Mucosa of gallbladder (tissue), 1 donor: ENCODE results near the gene NRCAM. TPM values are rescaled to one million over a fixed set of nuclear protein-coding genes. Genes with fewer than 3 reads are reported as not detected.
"Not testable (repeated sequence)": the region's sequence is repeated elsewhere in the genome, so short reads cannot be mapped to it uniquely, and the experiment has no call there.

Experiments used
- DNase-seq: peaks from one replicate; pipeline ENCODE4 v3.0.0-alpha.2; 2020; ENCODE audit warnings: low spot score
- total RNA-seq: library from RNA; stranded (reverse); gene quantifications from one replicate; pipeline ENCODE4 v1.2.1, GENCODE V29; 2021
- donor health status: DM: no; HTN: no; CAD: no.

NRCAM gene
- 38.2 TPM for total RNA-seq

GRCh38 chr7:108455998-108456677 lies at the start of gene NRCAM:
NRCAM (minus strand) TSS chr7:108456436; CDS start chr7:108240064, 216,372 bp downstream.
- DNase-seq, result peak; percentile 40

GRCh38 chr7:108504576-108504975 lies 48.3 kb upstream of the NRCAM start:
- not testable (repeated sequence) for DNase-seq

GRCh38 chr7:108503112-108504026 lies 47.1 kb upstream of the NRCAM start:
- DNase-seq, result no peak

- no peak for DNase-seq
These were observed 43.3 kb upstream of the NRCAM start for GRCh38 chr7:108499566-108499965.

- DNase-seq, result no peak
These were observed 42.2 kb upstream of the NRCAM start for GRCh38 chr7:108498481-108498880.

- peak; percentile 24 for DNase-seq
These were observed 41.0 kb upstream of the NRCAM start for GRCh38 chr7:108497082-108497725.

GRCh38 chr7:108492742-108493141 lies 36.5 kb upstream of the NRCAM start:
- DNase-seq, result no peak

- DNase-seq, result no peak
These were observed 32.7 kb upstream of the NRCAM start for GRCh38 chr7:108488768-108489538.

- DNase-seq, result no peak
These were observed 31.4 kb upstream of the NRCAM start for GRCh38 chr7:108487646-108488045.

GRCh38 chr7:108486291-108486966 lies 30.2 kb upstream of the NRCAM start:
- no peak for DNase-seq

GRCh38 chr7:108484137-108484536 lies 27.9 kb upstream of the NRCAM start:
- DNase-seq, result no peak

- DNase-seq, result no peak
These were observed 24.1 kb upstream of the NRCAM start for GRCh38 chr7:108480311-108480710.

GRCh38 chr7:108479751-108480150 lies 23.5 kb upstream of the NRCAM start:
- no peak for DNase-seq

- DNase-seq, result no peak
These were observed 22.9 kb upstream of the NRCAM start for GRCh38 chr7:108479118-108479517.

- DNase-seq, result no peak
These were observed 12.0 kb upstream of the NRCAM start for GRCh38 chr7:108468246-108468645.

GRCh38 chr7:108467391-108467790 lies 11.2 kb upstream of the NRCAM start:
- DNase-seq, result no peak

- DNase-seq, result not testable (repeated sequence)
These were observed 10.1 kb upstream of the NRCAM start for GRCh38 chr7:108466322-108466721.

GRCh38 chr7:108464743-108465142 lies 8.5 kb upstream of the NRCAM start:
- no peak for DNase-seq

- no peak for DNase-seq
These were observed 7.4 kb upstream of the NRCAM start for GRCh38 chr7:108463613-108464012.

GRCh38 chr7:108461840-108462239 lies 5.6 kb upstream of the NRCAM start:
- no peak for DNase-seq

- DNase-seq, result no peak
These were observed 4.7 kb upstream of the NRCAM start for GRCh38 chr7:108460964-108461363.
